Measurements from ENCODE around the gene RBBP4.

- TF ChIP-seq, protein P1, sequence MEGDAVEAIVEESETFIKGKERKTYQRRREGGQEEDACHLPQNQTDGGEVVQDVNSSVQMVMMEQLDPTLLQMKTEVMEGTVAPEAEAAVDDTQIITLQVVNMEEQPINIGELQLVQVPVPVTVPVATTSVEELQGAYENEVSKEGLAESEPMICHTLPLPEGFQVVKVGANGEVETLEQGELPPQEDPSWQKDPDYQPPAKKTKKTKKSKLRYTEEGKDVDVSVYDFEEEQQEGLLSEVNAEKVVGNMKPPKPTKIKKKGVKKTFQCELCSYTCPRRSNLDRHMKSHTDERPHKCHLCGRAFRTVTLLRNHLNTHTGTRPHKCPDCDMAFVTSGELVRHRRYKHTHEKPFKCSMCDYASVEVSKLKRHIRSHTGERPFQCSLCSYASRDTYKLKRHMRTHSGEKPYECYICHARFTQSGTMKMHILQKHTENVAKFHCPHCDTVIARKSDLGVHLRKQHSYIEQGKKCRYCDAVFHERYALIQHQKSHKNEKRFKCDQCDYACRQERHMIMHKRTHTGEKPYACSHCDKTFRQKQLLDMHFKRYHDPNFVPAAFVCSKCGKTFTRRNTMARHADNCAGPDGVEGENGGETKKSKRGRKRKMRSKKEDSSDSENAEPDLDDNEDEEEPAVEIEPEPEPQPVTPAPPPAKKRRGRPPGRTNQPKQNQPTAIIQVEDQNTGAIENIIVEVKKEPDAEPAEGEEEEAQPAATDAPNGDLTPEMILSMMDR (IDR thresholded peaks at IDR 0.05): no peak
- TF ChIP-seq EP300 (IDR thresholded peaks at IDR 0.05): no peak
These were observed 68.8 kb downstream of the RBBP4 start for GRCh38 chr1:32719681-32720275.
